SK-N-SH treated with all-trans-retinoic acid at 6 μM for 48 hours (cell line): ENCODE data around the gene MED29.

ENCODE experiments used
- ARNTL ChIP-seq: fragments of 450-650 bp; formaldehyde crosslinking; IDR thresholded peaks from 2 replicates; pipeline ENCODE4 v1.5.0; 2020; ENCODE audit warnings: low read depth, mild to moderate bottlenecking, moderate library complexity, borderline replicate concordance
- CSDC2 ChIP-seq: fragments of 250-450 bp; sonication (Bioruptor Pico); IDR thresholded peaks from 2 replicates; pipeline ENCODE4 v1.5.0; 2020; ENCODE audit warnings: mild to moderate bottlenecking, moderate library complexity
- ESRRG ChIP-seq: fragments of 250-450 bp; sonication (Bioruptor Pico); IDR thresholded peaks from 2 replicates; pipeline ENCODE4 v1.6.1; 2021; ENCODE audit warnings: mild to moderate bottlenecking
- GLIS3 ChIP-seq: fragments of 250-450 bp; sonication (Bioruptor Pico); IDR thresholded peaks from 2 replicates; pipeline ENCODE4 v1.5.0; 2020; ENCODE audit warnings: mild to moderate bottlenecking, moderate library complexity
- ISL1 ChIP-seq: fragments of 250-450 bp; sonication (Bioruptor Pico); IDR thresholded peaks from 2 replicates; pipeline ENCODE4 v2.1.2; 2022; ENCODE audit warnings: mild to moderate bottlenecking, moderate library complexity
- PATZ1 ChIP-seq: fragments of 250-450 bp; sonication (Bioruptor Pico); IDR thresholded peaks from 2 replicates; pipeline ENCODE4 v1.8.0; 2020; ENCODE audit warnings: mild to moderate bottlenecking, moderate library complexity, borderline replicate concordance
- RARB ChIP-seq: fragments of 250-450 bp; sonication (Bioruptor Pico); IDR thresholded peaks from 2 replicates; pipeline ENCODE4 v1.8.0; 2021; ENCODE audit warnings: mild to moderate bottlenecking, moderate library complexity
- SNAI2 ChIP-seq: fragments of 250-450 bp; sonication (Bioruptor Pico); IDR thresholded peaks from 2 replicates; pipeline ENCODE4 v1.5.0; 2020; ENCODE audit warnings: mild to moderate bottlenecking, moderate library complexity
- ZC3H10 ChIP-seq: fragments of 250-450 bp; sonication (Bioruptor Pico); IDR thresholded peaks from 2 replicates; pipeline ENCODE4 v1.5.1; 2021; ENCODE audit warnings: mild to moderate bottlenecking, moderate library complexity
- ZFP3 ChIP-seq: fragments of 250-450 bp; sonication (Bioruptor Pico); IDR thresholded peaks from 2 replicates; pipeline ENCODE4 v1.5.0; 2020; ENCODE audit warnings: mild to moderate bottlenecking, moderate library complexity
- ZNF565 ChIP-seq: fragments of 450-650 bp; formaldehyde crosslinking; conservative IDR thresholded peaks from 2 replicates; pipeline ENCODE4 v1.5.0; 2020; ENCODE audit warnings: low read depth, mild to moderate bottlenecking, moderate library complexity
- ZNF70 ChIP-seq: fragments of 450-650 bp; formaldehyde crosslinking; IDR thresholded peaks from 2 replicates; pipeline ENCODE4 v1.5.0; 2020; ENCODE audit warnings: mild to moderate bottlenecking, moderate library complexity

GRCh38 chr19:39435499-39436349, 44.5 kb downstream of the MED29 start, which contains the start of gene RPS16:
- no peak for TF ChIP-seq SNAI2
- TF ChIP-seq ZC3H10 (CRISPR knock-in tag): no peak
- no peak for TF ChIP-seq ESRRG (CRISPR knock-in tag)
- no peak for TF ChIP-seq CSDC2 (CRISPR knock-in tag)
- no peak for TF ChIP-seq RARB
- TF ChIP-seq PATZ1 (CRISPR knock-in tag): no peak
- TF ChIP-seq ZNF565 (CRISPR knock-in tag): no peak
- no peak for TF ChIP-seq ISL1 (CRISPR knock-in tag)
- no peak for TF ChIP-seq ARNTL (CRISPR knock-in tag)
- no peak for TF ChIP-seq GLIS3 (CRISPR knock-in tag)
- no peak for TF ChIP-seq ZNF70 (CRISPR knock-in tag)
- no peak for TF ChIP-seq ZFP3 (CRISPR knock-in tag)
